SU-DHL-6 (cell line): ENCODE measurements around the gene RBKS.

Experiments
- H2AFZ ChIP-seq: fragments of 200-600 bp; sonication (generic); 2 replicates; pipeline ENCODE4 v1.6.1; 2014; ENCODE audit warnings: low read depth, mild to moderate bottlenecking, moderate library complexity, mixed read lengths, antibody characterized with exemption, low read length; ENCODE audit not compliant: severe bottlenecking
- H3F3A ChIP-seq: fragments of 200-600 bp; shearing (Covaris generic); 2 replicates; pipeline ENCODE4 v1.6.0; 2016; ENCODE audit warnings: antibody characterized with exemption, mild to moderate bottlenecking; ENCODE audit not compliant: insufficient read depth
- H3K27ac ChIP-seq: fragments of 200-600 bp; sonication (generic); 2 replicates; pipeline ENCODE4 v1.5.1; 2016; ENCODE audit warnings: low read depth, mild to moderate bottlenecking, low read length, moderate library complexity, mixed read lengths
- H3K27me3 ChIP-seq: fragments of 200-600 bp; sonication (generic), shearing (Covaris generic); 2 replicates; pipeline ENCODE4 v1.6.0; 2014; ENCODE audit warnings: mild to moderate bottlenecking, low read length
- H3K36me3 ChIP-seq: fragments of 200-600 bp; sonication (generic); 2 replicates; pipeline ENCODE4 v1.6.1; 2014; ENCODE audit warnings: mild to moderate bottlenecking, low read length, mixed read lengths
- H3K4me2 ChIP-seq: fragments of 300-600, 200-600 bp; shearing (Covaris generic), sonication (generic); 2 replicates; pipeline ENCODE4 v1.6.0; 2014; ENCODE audit warnings: low read length, low read depth, mild to moderate bottlenecking; ENCODE audit not compliant: poor library complexity, severe bottlenecking
- H3K4me3 ChIP-seq: fragments of 200-600 bp; sonication (generic); 2 replicates; pipeline ENCODE4 v1.5.1; 2014; ENCODE audit warnings: antibody characterized with exemption, low read length, mild to moderate bottlenecking, mixed read lengths; ENCODE audit not compliant: insufficient read depth, poor library complexity, severe bottlenecking
- H3K79me2 ChIP-seq: fragments of 200-600 bp; sonication (generic); 2 replicates; pipeline ENCODE4 v1.6.1; 2014; ENCODE audit warnings: mild to moderate bottlenecking, low read length, moderate library complexity; ENCODE audit not compliant: insufficient read depth
- H3K9ac ChIP-seq: fragments of 200-600 bp; sonication (generic); 2 replicates; pipeline ENCODE4 v1.7.0; 2014; ENCODE audit warnings: mild to moderate bottlenecking, low read length
- H3K9me2 ChIP-seq: fragments of 200-600 bp; sonication (generic); replicated peaks from 2 replicates; pipeline ENCODE4 v1.6.1; 2014; ENCODE audit warnings: low read length; ENCODE audit not compliant: insufficient read depth
- H3K9me3 ChIP-seq: fragments of 200-600 bp; sonication (generic); 2 replicates; pipeline ENCODE4 v1.6.1; 2014; ENCODE audit warnings: low read length, mixed read lengths; ENCODE audit not compliant: insufficient read depth
- H4K20me1 ChIP-seq: fragments of 200-600 bp; sonication (generic); 2 replicates; pipeline ENCODE4 v1.6.1; 2014; ENCODE audit warnings: low read depth, mild to moderate bottlenecking, antibody characterized with exemption, low read length, moderate library complexity, mixed read lengths
- CTCF ChIP-seq: fragments of 200-600 bp; sonication (generic); IDR thresholded peaks from one replicate; pipeline ENCODE4 v1.5.1; 2017; ENCODE audit warnings: antibody characterized with exemption, mild to moderate bottlenecking, low read length, moderate library complexity; ENCODE audit not compliant: insufficient read depth, poor library complexity, severe bottlenecking
- EZH2phosphoT487 ChIP-seq: fragments of 200-600 bp; sonication (generic), shearing (Covaris generic); conservative IDR thresholded peaks from 2 replicates; pipeline ENCODE4 v1.6.1; 2018; ENCODE audit warnings: mild to moderate bottlenecking, antibody characterized with exemption, low read length, moderate library complexity, mixed read lengths

The RBKS gene

GRCh38 chr2:27915191-27915590, 25.0 kb upstream of the RBKS start:
- H3K27me3 ChIP-seq = no peaks in the 10 kb centered on the region
- H3K36me3 ChIP-seq = no peaks in the 10 kb centered on the region
- H4K20me1 ChIP-seq = no peaks in the 10 kb centered on the region
- H3K79me2 ChIP-seq = peaks cover 10% of the 10 kb centered on the region; the same call in 1 of the 2 replicates
- H3K9ac ChIP-seq = no peak overlapping the region
- TF ChIP-seq EZH2phosphoT487 = no peak
- TF ChIP-seq CTCF = no peak
- no peak overlapping the region for H2AFZ ChIP-seq
- no peak overlapping the region for H3K4me2 ChIP-seq
- H3K27ac ChIP-seq = no peak overlapping the region
- no peaks in the 10 kb centered on the region for H3K9me2 ChIP-seq
- H3F3A ChIP-seq = no peaks in the 10 kb centered on the region
- no peak overlapping the region for H3K4me3 ChIP-seq
- no peaks in the 10 kb centered on the region for H3K9me3 ChIP-seq

- H3K79me2 ChIP-seq = peaks cover 10% of the 10 kb centered on the region; the same call in 1 of the 2 replicates
- H3K4me3 ChIP-seq = no peak overlapping the region
- no peaks in the 10 kb centered on the region for H3F3A ChIP-seq
- H3K9me2 ChIP-seq = no peaks in the 10 kb centered on the region
- no peaks in the 10 kb centered on the region for H3K27me3 ChIP-seq
- H3K36me3 ChIP-seq = no peaks in the 10 kb centered on the region
- H4K20me1 ChIP-seq = no peaks in the 10 kb centered on the region
- H3K9ac ChIP-seq = no peak overlapping the region
- H2AFZ ChIP-seq = no peak overlapping the region
- no peak for TF ChIP-seq EZH2phosphoT487
- TF ChIP-seq CTCF = no peak
- no peaks in the 10 kb centered on the region for H3K9me3 ChIP-seq
- no peak overlapping the region for H3K27ac ChIP-seq
- no peak overlapping the region for H3K4me2 ChIP-seq
Measured at GRCh38 chr2:27914805-27915175, 24.6 kb upstream of the RBKS start.

GRCh38 chr2:27914041-27914804, 24.0 kb upstream of the RBKS start:
- Histone ChIP-seq H3K4me3 (no peak overlapping the region), H3K9me3 (no peaks in the 10 kb centered on the region), H2AFZ (no peak overlapping the region), H3K36me3 (no peaks in the 10 kb centered on the region), H3K27me3 (no peaks in the 10 kb centered on the region), H3K79me2 (peaks cover 10% of the 10 kb centered on the region; the same call in 1 of the 2 replicates), H3K9me2 (no peaks in the 10 kb centered on the region), H3K4me2 (no peak overlapping the region), H3F3A (no peaks in the 10 kb centered on the region), H3K27ac (no peak overlapping the region), H4K20me1 (no peaks in the 10 kb centered on the region), H3K9ac (no peak overlapping the region)
- TF ChIP-seq CTCF (no peak), EZH2phosphoT487 (no peak)
